ENCODE data around the gene TNF.

Gene TNF

GRCh38 chr6:31573239-31574105 is 1.9 kb upstream of the TNF start:
- H3K4me3 ChIP-seq (ENCODE audit: low read depth, low read length): peak overlapping the region; percentile 55

DNA sequence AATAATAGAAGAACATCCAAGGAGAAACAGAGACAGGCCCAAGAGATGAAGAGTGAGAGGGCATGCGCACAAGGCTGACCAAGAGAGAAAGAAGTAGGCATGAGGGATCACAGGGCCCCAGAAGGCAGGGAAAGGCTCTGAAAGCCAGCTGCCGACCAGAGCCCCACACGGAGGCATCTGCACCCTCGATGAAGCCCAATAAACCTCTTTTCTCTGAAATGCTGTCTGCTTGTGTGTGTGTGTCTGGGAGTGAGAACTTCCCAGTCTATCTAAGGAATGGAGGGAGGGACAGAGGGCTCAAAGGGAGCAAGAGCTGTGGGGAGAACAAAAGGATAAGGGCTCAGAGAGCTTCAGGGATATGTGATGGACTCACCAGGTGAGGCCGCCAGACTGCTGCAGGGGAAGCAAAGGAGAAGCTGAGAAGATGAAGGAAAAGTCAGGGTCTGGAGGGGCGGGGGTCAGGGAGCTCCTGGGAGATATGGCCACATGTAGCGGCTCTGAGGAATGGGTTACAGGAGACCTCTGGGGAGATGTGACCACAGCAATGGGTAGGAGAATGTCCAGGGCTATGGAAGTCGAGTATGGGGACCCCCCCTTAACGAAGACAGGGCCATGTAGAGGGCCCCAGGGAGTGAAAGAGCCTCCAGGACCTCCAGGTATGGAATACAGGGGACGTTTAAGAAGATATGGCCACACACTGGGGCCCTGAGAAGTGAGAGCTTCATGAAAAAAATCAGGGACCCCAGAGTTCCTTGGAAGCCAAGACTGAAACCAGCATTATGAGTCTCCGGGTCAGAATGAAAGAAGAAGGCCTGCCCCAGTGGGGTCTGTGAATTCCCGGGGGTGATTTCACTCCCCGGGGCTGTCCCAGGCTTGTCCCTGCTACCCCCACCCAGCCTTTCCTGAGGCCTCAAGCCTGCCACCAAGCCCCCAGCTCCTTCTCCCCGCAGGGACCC is 981 bp upstream of the TNF start:
- TF ChIP-seq CTCF (IDR thresholded peaks at IDR 0.05; ENCODE audit: low read depth, low read length, missing control alignments): peak; percentile 10
- no peak for DNase-seq (ENCODE audit: low read depth)
- H3K4me3 ChIP-seq (ENCODE audit: low read depth, low read length): peak overlapping the region; percentile 79

More at GRCh38 chr6:31573239-31574105, 1.9 kb upstream of the TNF start:
- no peak for TF ChIP-seq CTCF (IDR thresholded peaks at IDR 0.05; ENCODE audit: low read depth, low read length, missing control alignments)
- DNase-seq (ENCODE audit: low read depth): no peak

- TF ChIP-seq CTCF (IDR thresholded peaks at IDR 0.05; ENCODE audit: low read depth, low read length, missing control alignments): no peak
- peak overlapping the region; percentile 79 for H3K4me3 ChIP-seq (ENCODE audit: low read depth, low read length)
- no peak for DNase-seq (ENCODE audit: low read depth)
Measured at GRCh38 chr6:31575952-31576685, 754 bp downstream of the TNF start.

GRCh38 chr6:31576897-31577578 is 1.7 kb downstream of the TNF start:
- H3K4me3 ChIP-seq (ENCODE audit: low read depth, low read length): peak overlapping the region; percentile 79
- TF ChIP-seq CTCF (IDR thresholded peaks at IDR 0.05; ENCODE audit: low read depth, low read length, missing control alignments): no peak
- DNase-seq (ENCODE audit: low read depth): no peak

- TF ChIP-seq CTCF (IDR thresholded peaks at IDR 0.05; ENCODE audit: low read depth, low read length, missing control alignments): no peak
- DNase-seq (ENCODE audit: low read depth): no peak
- peak overlapping the region; percentile 79 for H3K4me3 ChIP-seq (ENCODE audit: low read depth, low read length)
Measured at GRCh38 chr6:31577579-31577966, 2.2 kb downstream of the TNF start.
